Endothelial cell of umbilical vein (primary cell): ENCODE data around the gene CABLES1. TPM values are rescaled to one million over a fixed set of nuclear protein-coding genes. Genes with fewer than 3 reads are reported as not detected.

Experiments used
- BruUV-seq: library from RNA; stranded (reverse); fragments of 400-500 nt; replicated peaks from 2 replicates; lab custom pipeline; 2021; lab: Mats Ljungman, UMichigan
- CTCF ChIA-PET: fragments of 300-600, 350-600 bp; sonication (Branson Sonifier 250); formaldehyde crosslinking; loops from one replicate; lab custom pipeline; 2021; ENCODE audit warnings: antibody characterized with exemption, inconsistent platforms; lab: Charles Lee
- POLR2A ChIA-PET: fragments of 300-600, 350-600 bp; sonication (Branson Sonifier 250); formaldehyde crosslinking; loops from one replicate; lab custom pipeline; 2021; ENCODE audit warnings: antibody characterized with exemption, inconsistent platforms; lab: Charles Lee
- DNase-seq: peaks from one replicate; pipeline ENCODE4 v3.0.0-alpha.2; 2011; ENCODE audit warnings: low read depth, low spot score
- FAIRE-seq: peaks from 2 replicates; lab custom pipeline; 2011; peaks lifted over from hg19 to GRCh38; lab: Jason Lieb, UNC
- H2AFZ ChIP-seq: 2 replicates; pipeline ENCODE4 v1.6.0; 2012; ENCODE audit warnings: low read depth, low read length, control low read depth, inconsistent platforms
- H3K27ac ChIP-seq: 2 replicates; pipeline ENCODE4 v1.5.1; 2011; ENCODE audit warnings: low read depth, mild to moderate bottlenecking, control low read depth, low read length, moderate library complexity; ENCODE audit not compliant: insufficient read depth
- H3K27me3 ChIP-seq, 2 experiments: 2 replicates each; pipeline versions ENCODE4 v1.6.0 to v1.6.1; 2011; ENCODE audit warnings: low read length in 2 of 2, mixed read lengths in 1 of 2; ENCODE audit not compliant: control insufficient read depth in 2 of 2, insufficient read depth in 2 of 2
- H3K36me3 ChIP-seq, 2 experiments: 2 replicates in 1 of 2; 3 replicates in 1 of 2; pipeline ENCODE4 v1.5.1; 2011; ENCODE audit warnings: low read length in 2 of 2, mild to moderate bottlenecking in 1 of 2, moderate library complexity in 1 of 2; ENCODE audit not compliant: control insufficient read depth in 2 of 2, insufficient read depth in 2 of 2; ENCODE audit errors: extremely low read depth in 1 of 2
- H3K4me1 ChIP-seq: 3 replicates; pipeline ENCODE4 v1.5.1; 2011; ENCODE audit warnings: mild to moderate bottlenecking, low read length; ENCODE audit not compliant: control insufficient read depth, insufficient read depth; ENCODE audit errors: extremely low read depth
- H3K4me2 ChIP-seq: 2 replicates; pipeline ENCODE4 v1.6.1; 2011; ENCODE audit warnings: low read length, control low read depth, mixed read lengths; ENCODE audit not compliant: insufficient read depth
- H3K4me3 ChIP-seq, 3 experiments: fragments of 200-600 bp in 1 of 3; sonication (generic), shearing (Covaris generic) in 1 of 3; replicated peaks in 1 of 3; 2 replicates each; pipeline ENCODE4 v1.5.1; 2011 to 2016; ENCODE audit warnings: control low read depth in 3 of 3, low read length in 3 of 3, mild to moderate bottlenecking in 2 of 3, inconsistent platforms in 1 of 3, low read depth in 1 of 3, moderate library complexity in 1 of 3; ENCODE audit not compliant: insufficient read depth in 1 of 3
- H3K79me2 ChIP-seq: 2 replicates; pipeline ENCODE4 v1.6.0; 2012; ENCODE audit warnings: low read length, inconsistent platforms; ENCODE audit not compliant: control insufficient read depth, insufficient read depth
- H3K9ac ChIP-seq: replicated peaks from 2 replicates; pipeline ENCODE3; 2011; ENCODE audit warnings: low read length, control low read depth; ENCODE audit not compliant: insufficient read depth; ENCODE audit errors: extremely low read depth
- H3K9me1 ChIP-seq: replicated peaks from 3 replicates; pipeline ENCODE4 v1.6.0; 2011; ENCODE audit warnings: mild to moderate bottlenecking, low read length; ENCODE audit not compliant: control insufficient read depth, insufficient read depth; ENCODE audit errors: extremely low read depth
- H3K9me3 ChIP-seq: replicated peaks from 2 replicates; pipeline ENCODE4 v1.5.1; 2012; ENCODE audit warnings: low read length, inconsistent platforms; ENCODE audit not compliant: control insufficient read depth, insufficient read depth
- H4K20me1 ChIP-seq: replicated peaks from 2 replicates; pipeline ENCODE3; 2011; ENCODE audit warnings: mild to moderate bottlenecking, low read length; ENCODE audit not compliant: control insufficient read depth, insufficient read depth; ENCODE audit errors: extremely low read depth
- CTCF ChIP-seq, 2 donors: IDR thresholded peaks; 1 replicate in 1 of 2; 2 replicates in 1 of 2; pipeline ENCODE4 v1.5.1; 2011; ENCODE audit warnings: low read length in 2 of 2, mild to moderate bottlenecking in 2 of 2, moderate library complexity in 2 of 2, control low read depth in 1 of 2, inconsistent platforms in 1 of 2, low read depth in 1 of 2; ENCODE audit not compliant: insufficient read depth in 1 of 2; ENCODE audit errors: extremely low read depth in 1 of 2
- GATA2 ChIP-seq: IDR thresholded peaks from 2 replicates; pipeline ENCODE4 v1.7.0; 2011; ENCODE audit warnings: low read depth, mild to moderate bottlenecking, moderate library complexity, mixed read lengths, low read length; ENCODE audit not compliant: insufficient read length, insufficient read depth
- JUN ChIP-seq: IDR thresholded peaks from 2 replicates; pipeline ENCODE4 v1.6.1; 2011; ENCODE audit warnings: borderline replicate concordance, low read depth; ENCODE audit not compliant: insufficient read length, insufficient read depth
- MAX ChIP-seq: IDR thresholded peaks from 2 replicates; pipeline ENCODE4 v1.6.1; 2011; ENCODE audit not compliant: insufficient read depth, insufficient read length
- MYC ChIP-seq: IDR thresholded peaks from one replicate; pipeline ENCODE4 v1.6.1; 2011; ENCODE audit warnings: mild to moderate bottlenecking, low read depth, low read length
- dilution Hi-C: fragments of 300-500 bp; cut with MboI; formaldehyde crosslinking; loops from one replicate; pipeline ENCODE4 v1.15.0; 2019; ENCODE audit warnings: low sequenced_read_pairs; ENCODE audit not compliant: extremely low pct_ligation_motif_present
- intact Hi-C: fragments of 100-400 bp; cut with micrococcal nuclease; formaldehyde crosslinking; loops from one replicate; pipeline ENCODE4 v1.10.0; 2022
- polyA plus RNA-seq, 4 experiments: library from polyadenylated mRNA; depleted of rRNA in 3 of 4; stranded (reverse) in 3 of 4; unstranded in 1 of 4; fragments of >200 nt; gene quantifications; 2 replicates each; pipeline versions ENCODE4 v1.2.1 to v1.2.3, GENCODE V29; 2011 to 2012; ENCODE audit warnings: missing spikeins in 1 of 4
- total RNA-seq: library from RNA; stranded (reverse); gene quantifications from 2 replicates; pipeline ENCODE4 v1.2.3, GENCODE V29; 2021

CABLES1 gene
- total and polyA plus RNA-seq, 2 donors (not counting 3 experiments of a cell fraction or from before 2014, with no cell fraction given) = 40.2 to 71.1 TPM

DNA sequence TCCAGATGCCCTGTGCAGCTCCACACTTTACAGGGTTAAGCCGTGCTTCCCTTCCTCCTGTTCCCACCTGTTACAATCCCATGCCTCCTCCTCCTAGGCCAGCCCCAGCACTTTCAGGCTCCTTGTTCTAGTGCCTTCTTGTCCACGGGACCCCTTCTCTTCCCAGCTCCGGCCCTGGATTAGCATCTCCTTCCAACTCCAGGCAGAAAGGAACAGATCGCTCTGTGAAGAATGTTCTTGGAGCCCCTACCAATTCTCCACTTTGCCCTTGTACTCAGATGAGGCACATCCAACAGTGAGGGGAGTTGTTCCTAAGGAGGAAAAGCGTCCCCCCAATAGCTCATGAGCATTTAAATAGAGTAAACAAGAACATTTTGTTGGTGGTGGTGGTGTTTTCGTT, 72.7 kb downstream of the CABLES1 start:
- Histone ChIP-seq H3K4me2 (no peak overlapping the region), H3K9me3 (no peaks in the 10 kb centered on the region), H3K9me1 (no peaks in the 10 kb centered on the region), H3K36me3 (peaks cover 0 to 39% of the 10 kb centered on the region in 2 experiments), H3K4me3 (no peak overlapping the region), H3K4me1 (no peaks in the 10 kb centered on the region), H2AFZ (no peak overlapping the region), H3K27me3 (no peaks in the 10 kb centered on the region), H3K9ac (no peak overlapping the region), H3K27ac (no peak overlapping the region), H3K79me2 (no peaks in the 10 kb centered on the region), H4K20me1 (no peaks in the 10 kb centered on the region)
- intact Hi-C loops (loop anchor here (10.0 kb wide), 1 partner anchor 393 kb away; no protein-coding TSS in a partner anchor), dilution Hi-C loops (no loop called here)
- ChIA-PET POLR2A (interaction anchor here (0.9 kb wide), 1 partner anchor 28 kb away, joined by 3 read pairs; no protein-coding TSS in a partner anchor), CTCF (interaction anchor here (0.6 to 2.8 kb wide), 16 partner anchors 9 to 290 kb away, joined by 3 to 11 read pairs (median 5); a partner anchor contains a TSS)
- TF ChIP-seq CTCF (IDR thresholded peaks at IDR 0.05; ENCODE audit: extremely low read depth in 1 of 2, insufficient read depth in 1 of 2, low read depth in 1 of 2, low read length in 2 of 2) = no peak
- TF ChIP-seq MYC = no peak
- TF ChIP-seq MAX = no peak
- no peak for DNase-seq
- no peak for FAIRE-seq
- BruUV-seq = no TSS peak

GRCh38 chr18:23208600-23208999, 73.3 kb downstream of the CABLES1 start:
- intact Hi-C loops = loop anchor here (10.0 kb wide), 1 partner anchor 394 kb away; no protein-coding TSS in a partner anchor

More at GRCh38 chr18:23208600-23208999, 73.3 kb downstream of the CABLES1 start:
- no peaks in the 10 kb centered on the region for H3K27me3 ChIP-seq
- no peak for DNase-seq
- H3K27ac ChIP-seq = no peak overlapping the region
- H3K79me2 ChIP-seq = no peaks in the 10 kb centered on the region
- no peak for TF ChIP-seq CTCF (IDR thresholded peaks at IDR 0.05; ENCODE audit: extremely low read depth in 1 of 2, insufficient read depth in 1 of 2, low read depth in 1 of 2, low read length in 2 of 2)
- no peak for TF ChIP-seq GATA2
- TF ChIP-seq MAX = no peak
- TF ChIP-seq JUN = no peak
- no peak overlapping the region for H3K4me3 ChIP-seq
- H3K9ac ChIP-seq = no peak overlapping the region
- FAIRE-seq = no peak
- no peaks in the 10 kb centered on the region for H3K9me1 ChIP-seq
- no peaks in the 10 kb centered on the region for H3K9me3 ChIP-seq
- no peak overlapping the region for H2AFZ ChIP-seq
- dilution Hi-C loops = no loop called here
- no peaks in the 10 kb centered on the region for H3K4me1 ChIP-seq
- CTCF ChIA-PET = interaction anchor here (1.2 to 2.6 kb wide), 6 partner anchors 12 to 290 kb away, joined by 3 to 9 read pairs (median 6); no protein-coding TSS in a partner anchor
- BruUV-seq = no TSS peak
- POLR2A ChIA-PET = interaction anchor here (0.9 kb wide), 1 partner anchor 28 kb away, joined by 3 read pairs; no protein-coding TSS in a partner anchor
- H4K20me1 ChIP-seq = no peaks in the 10 kb centered on the region
- peaks cover 0 to 40% of the 10 kb centered on the region in 2 experiments for H3K36me3 ChIP-seq
- H3K4me2 ChIP-seq = no peak overlapping the region
